DMS 273 (cell line): ENCODE results near the gene CCDC167.

Experiments
- DNase-seq: peaks from one replicate; lab custom pipeline; 2025; ENCODE audit not compliant: unreplicated experiment; lab: John Stamatoyannopoulos, UW

The CCDC167 gene

DNA sequence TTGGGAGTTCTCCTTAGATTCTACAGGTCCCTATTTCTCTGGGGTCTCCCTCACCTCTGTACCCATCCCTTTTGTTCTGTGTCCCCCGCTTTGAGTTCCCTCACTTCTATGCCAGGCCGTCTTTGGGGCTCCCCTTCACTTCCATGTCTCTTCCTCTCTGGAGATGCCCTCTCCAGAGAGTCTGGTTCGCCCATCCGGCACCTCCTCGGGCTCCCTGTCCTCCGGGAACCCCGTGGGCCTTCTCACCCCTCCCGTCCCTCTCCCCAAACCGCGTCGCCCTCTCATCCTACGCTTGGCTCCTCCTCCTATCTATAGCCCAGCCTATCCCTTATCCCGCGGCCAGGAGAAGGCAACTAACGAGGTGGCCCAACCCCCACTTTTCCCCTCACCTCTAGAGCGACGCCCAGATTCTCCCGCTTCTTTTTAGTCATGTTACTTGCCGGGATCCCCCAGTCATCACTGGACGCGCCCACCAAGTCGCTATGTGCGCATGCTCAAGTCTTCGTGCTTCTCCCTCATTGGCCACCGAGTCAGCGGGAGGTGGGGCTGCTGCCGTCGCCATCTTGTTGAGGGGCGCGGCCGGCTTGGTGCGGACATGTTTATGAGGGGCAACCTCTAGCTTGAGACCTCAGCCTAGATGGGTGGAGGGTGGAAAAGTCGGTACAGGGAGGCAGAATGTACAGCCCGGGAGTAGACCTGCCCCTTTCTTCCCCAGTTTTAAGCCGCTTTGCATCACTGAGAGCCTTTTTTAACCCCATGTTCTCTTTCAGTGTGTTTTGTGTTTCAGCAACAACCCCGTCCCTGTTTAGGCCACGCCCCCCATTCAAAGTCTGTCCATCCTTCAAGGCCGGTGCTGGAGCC, at the start of gene CCDC167:
CCDC167 (minus strand) TSS at position 461 of the 861 bp plus-strand sequence; CDS start at position 431, 30 bp downstream.
- peak; percentile 100 for DNase-seq

DNA sequence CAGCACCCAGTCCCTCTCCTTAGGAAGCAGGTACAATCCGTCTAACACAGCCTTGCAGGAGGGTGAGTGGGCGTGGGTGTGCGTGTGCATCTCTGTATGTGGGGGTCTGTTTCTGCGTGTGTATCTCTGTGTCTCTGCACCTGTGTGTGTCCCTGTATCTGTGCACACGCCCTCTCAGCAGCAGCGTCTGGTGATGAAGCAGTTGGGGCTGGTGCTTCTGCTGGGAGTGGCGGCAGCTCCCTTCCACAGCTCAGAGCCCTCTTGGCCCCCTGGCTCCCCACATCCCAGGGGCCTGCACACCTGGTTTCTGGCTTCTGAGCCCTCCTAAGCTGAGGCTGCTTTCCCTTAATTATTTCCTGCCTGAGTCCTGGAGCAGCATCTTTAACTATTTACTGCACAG, 49.5 kb upstream of the CCDC167 start:
- DNase-seq, result no peak

DNA sequence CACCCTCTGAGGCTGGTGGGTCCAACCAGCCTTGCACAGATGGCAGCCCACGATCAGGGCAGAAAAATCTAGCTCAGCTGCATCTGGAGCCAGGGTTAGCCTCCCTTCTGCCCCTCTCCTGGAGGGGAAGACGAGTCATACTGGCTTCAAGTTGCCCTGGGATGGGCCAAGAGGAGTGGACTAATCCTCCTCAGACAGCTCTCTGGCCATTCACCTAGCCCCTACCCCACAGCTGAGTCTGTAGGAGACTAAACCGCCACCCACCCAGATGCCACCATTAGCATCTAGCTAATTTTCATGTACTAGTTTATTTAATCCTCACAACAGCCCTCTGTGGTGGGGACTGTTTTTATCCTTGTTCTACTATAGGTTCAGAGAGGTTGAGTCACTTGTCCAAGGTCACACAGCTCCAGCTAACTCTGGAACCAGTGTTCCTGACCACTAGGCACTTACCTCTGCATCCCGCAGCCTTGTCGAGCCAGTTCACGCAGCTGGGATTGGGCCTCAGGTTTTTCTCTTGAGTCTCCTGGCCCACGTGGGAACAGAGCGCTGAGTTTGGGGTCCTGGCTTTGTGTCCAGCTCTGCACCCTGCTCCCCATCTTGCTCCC, 48.5 kb upstream of the CCDC167 start:
- no peak for DNase-seq

DNA sequence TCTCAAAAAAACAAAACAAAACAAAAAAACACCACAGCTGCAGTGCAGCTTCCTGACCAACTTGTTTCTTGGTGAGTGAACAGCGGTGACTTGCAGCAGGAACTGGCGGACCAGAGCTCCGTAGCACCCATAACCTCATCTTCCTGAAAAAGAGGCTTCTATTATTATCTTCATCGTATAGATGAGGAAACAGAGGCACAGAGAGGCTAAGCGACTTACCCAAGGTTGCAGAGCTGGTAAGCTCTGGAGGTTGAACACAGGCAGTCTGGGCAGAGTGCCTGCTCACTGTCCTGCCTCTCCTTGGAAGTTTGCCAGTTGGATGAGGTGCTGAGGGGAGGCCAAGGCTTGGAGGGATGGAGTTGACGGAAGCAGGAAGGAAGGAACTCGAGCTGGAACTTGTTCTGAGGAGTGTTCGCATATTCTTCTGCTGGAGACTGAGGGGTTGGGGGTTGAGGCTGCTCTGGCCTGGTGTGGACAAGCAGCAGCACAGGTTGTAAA, 47.9 kb upstream of the CCDC167 start:
- peak; percentile 94 for DNase-seq

DNA sequence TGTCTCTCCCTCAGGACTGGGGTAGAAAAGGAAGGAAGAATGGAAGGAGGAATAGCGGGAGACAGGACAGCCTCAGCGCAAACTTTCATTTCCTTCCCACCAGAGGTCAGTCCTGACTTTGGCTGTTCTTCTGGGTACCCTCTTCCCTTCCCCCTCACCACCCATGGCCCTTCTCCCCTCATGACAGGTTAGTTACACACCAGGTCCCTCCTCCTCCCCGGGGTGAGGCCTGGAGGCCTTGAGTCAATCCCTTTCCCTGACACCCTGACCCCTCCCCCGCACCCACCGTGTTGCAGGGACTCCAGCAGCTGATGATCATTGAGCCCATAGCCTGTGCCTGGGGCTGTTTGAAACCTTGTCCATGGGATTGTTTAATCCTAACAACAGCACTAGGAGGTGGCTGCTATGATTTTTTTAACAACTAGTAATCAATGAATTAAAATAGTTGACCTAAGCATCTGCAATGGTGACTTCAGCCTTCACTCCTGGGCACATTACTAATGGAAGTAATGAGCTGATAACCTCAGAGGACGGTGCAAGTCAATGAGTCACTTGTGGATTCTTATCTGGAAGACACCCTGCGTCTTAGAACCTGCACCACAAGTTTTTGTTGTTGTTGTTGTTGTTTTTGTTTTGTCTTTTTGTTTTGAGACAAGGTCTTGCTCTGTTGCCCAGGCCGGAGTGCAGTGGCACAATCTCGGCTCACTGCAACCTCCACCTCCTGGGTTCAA, 46.6 kb upstream of the CCDC167 start:
- no peak for DNase-seq

DNA sequence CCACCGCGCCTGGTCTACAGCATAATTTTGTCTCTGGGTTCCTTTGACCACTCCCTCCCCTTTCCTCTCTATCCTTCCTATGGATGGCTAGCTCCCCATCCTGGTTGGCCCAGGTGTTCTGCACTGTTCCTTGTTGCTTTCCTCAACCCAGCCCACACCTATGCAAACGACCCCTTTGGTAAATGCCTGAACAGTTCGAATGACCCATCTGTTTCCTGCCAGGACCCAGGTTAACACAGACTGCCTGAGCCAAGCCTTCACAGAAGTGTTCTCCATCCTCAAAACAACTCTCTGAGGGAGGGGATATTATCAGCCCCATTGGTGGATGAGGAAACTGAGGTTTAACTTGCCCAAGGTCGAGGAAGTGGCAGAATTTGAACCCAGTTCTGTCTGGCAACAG, 44.8 kb upstream of the CCDC167 start:
- DNase-seq, result no peak

DNA sequence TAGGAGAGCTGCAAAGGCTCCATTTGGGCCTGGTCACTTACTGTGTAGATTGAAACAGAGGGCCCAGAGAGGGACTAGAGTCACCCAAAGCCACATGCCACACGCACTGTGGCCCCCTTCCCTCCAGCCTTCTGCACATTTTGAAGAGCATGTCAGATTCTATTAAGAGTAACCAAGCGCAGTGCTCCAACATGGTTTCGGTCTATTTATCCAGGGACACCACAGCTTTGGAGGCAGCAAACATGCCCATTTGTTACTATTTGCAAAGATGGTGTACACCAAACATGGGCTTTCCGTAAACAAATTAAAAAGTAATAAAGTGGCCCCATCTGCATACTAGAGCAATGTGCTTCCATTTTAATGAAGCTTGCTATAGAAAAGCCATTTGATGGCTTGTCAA, 43.7 kb upstream of the CCDC167 start:
- DNase-seq, result no peak

DNA sequence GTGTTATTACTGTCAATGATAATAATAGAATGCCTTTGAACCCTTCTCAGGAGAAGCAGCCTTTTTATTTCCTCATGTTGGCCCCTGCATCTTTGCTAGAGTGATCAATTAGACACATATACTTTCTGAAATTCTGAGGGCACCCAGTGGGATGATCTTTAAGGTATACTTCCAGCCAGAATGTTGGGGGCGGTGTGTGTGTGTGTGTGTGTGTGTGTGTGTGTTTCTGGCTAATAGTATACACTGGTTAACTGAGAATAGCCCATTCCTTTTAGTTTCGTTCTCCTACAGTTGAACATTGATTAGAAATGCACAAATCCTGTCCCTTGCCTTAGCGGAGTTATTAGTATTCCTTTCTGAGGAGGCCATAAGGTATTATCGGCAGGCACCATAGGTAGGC, 41.7 kb upstream of the CCDC167 start:
- no peak for DNase-seq

DNA sequence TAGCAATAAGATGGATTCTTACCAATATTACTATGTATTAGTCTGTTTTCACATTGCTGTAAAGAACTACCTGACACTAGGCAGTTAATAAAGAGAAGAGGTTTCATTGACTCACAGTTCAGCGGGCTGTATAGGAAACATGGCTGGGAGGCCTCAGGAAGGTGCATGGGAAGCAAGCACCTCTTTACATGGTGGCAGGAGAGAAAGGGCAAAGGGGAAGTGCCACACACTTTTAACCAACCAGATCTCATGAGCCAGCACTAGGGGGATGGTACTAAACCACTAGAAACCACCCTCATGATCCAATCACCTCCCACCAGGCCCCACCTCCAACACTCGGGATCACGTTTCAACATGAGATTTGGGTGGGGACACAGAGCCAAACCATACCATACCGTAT, 40.7 kb upstream of the CCDC167 start:
- no peak for DNase-seq

DNA sequence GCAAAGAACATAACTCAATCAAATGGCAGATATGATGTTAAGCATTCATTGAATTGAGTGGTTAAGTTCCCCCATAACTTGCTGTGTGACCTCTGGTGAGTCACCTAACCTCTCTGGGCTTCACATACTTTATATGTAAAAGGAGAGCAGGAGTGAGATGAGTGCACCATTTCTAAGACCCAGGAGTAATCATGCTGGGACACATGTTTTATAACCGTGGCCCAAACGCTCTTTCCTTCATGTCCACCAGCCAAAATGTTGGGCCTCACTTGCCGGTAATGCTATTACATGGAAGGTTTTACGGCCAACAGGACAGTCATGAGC, 40.3 kb upstream of the CCDC167 start:
- no peak for DNase-seq

DNA sequence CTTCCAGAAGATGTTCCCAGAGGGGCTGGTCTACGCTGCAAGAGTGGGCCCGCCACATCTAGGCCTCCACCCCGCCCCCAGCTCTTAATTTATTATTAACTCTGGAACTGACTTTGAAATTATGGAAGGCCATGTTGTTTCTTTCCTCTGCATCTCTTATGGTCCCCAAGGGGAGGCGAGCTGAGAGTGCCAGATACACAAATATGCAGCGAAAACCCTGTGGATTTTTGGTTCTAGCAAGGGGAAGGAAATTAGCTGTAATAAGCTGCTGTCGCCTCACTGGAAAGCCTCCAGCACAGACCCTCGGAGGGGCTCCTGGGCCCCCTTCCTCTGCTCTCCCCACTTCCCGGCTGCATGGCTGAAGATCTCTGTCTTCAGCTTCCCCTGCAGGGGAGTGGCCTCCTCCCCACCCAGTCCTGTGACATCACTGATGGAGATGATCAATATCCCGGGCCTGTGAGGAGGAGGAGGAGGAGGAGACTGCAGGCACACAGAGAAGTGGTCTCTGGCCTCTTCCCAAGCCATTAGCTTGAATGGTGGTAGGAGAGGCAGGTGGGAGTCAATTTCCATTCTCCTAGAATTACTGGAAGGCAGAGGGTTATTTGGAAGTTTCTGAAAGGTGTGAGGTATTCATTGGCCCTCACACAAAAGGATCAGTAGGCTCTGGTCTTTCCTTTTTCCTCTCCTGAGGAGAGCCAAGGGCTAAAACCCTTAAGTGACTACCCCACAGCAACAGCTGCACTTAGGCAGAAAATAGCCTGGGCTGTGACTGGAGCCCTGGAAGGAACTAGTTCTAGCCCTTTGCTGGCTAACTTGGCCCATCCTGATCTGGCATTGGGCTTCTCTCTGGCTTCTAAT, 39.7 kb upstream of the CCDC167 start:
- no peak for DNase-seq

DNA sequence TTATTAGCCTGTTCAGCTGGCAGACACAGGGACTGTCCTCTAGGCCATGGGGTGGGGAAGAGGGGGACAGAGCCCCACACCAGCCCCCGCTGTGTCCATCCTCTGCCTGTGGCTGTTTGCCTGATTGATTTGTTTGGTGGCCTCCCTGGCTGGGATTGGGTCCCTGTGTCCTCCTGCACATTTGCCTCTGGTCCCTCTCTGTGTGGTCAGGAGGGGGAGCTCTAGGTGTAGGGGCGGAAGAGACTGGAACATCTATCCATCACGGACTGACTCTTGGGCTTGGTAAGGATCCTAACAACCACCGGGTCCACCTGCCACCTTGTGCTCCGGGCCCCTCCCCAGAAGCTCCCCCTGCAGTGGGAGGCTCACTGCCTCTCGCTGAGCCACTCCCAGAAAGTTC, 38.4 kb upstream of the CCDC167 start:
- peak; percentile 54 for DNase-seq

DNA sequence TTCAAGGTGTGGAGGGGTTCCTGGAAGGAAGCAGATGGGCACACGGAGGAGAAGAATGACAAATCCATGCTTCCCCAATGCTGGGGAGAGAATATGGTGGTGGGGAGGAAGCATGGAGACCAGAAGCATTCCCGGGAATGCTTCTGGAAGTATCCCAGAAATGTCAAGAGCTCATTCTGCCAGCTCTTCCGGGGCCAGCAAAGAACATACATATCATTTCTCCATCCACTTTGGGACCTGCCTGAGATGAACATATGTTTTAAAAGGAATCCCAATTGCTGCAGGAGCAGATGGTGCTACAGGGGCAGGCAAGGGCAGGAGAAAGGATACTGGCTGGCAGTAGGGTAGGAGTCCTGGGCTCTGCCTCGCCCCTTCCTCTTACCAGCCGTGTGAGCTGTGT, 37.9 kb upstream of the CCDC167 start:
- DNase-seq, result peak; percentile 91

DNA sequence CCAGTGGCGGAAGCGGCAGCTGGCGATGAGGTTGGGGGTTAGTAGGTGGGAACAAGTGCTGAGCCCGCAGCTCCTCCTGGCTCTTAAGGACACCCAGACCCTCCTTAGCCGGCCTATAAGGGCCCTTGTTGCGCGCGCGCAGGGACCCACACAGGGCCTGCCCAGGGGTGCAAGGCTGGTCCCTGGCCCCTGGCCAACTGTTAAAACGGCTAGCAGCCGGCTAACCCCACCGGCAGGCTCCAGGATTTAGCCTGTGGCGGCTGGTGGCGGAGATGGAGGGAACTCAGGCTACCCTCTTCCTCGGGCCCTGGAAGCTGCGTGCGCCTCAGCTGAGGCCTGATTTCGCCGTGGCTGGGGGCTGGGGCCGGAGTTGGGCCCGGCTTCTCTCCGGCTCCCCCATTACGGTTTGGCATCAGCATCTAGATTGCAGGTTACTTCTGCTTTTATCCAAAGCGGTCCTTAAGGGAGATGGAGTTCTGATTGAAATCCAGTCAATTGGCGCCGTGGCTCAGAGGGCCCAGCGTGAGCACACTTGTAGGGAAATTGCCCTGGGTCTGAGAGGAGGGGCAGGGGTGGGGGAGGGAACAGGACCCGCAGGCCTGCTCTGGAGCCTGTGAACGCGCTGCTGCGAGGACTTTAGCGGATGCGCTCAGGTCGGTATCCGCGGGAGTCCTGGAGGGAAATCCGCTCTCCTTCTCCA, 36.9 kb upstream of the CCDC167 start:
- peak; percentile 75 for DNase-seq

DNA sequence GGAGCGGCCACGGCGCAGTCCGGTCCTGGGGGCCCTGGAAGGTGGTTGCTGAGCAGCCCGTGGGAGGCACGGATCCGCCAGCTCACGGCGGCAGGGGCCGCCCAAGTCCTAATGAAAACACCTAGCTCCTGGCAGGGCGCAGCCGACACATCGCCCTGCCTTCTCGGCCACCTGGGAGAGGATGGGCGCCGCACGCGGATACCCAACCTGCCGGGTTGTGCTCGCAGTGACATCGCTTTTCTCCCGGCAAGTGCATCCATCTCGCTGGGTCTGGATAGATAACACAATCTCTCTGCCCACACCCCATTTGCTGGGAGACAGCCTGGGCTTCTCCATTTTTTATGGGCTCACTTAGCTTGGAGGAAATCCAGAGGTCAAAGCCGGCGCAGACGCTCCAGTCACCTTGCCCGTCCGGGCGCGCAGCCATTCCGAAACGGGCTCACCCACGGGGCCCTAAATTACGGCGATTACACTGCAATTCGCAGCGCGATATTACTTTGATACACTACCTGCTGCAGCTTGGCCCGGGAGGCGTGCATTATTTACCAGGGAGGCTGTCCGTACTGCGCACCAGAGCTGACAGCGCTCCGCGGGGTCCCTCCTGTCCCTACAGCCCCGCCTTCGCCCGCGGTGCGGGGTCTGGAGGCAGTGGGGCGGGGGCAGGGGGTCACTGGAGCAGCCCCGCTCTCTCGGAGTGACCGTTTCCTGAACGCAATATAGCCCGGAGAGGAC, 36.2 kb upstream of the CCDC167 start:
- DNase-seq, result peak; percentile 78

DNA sequence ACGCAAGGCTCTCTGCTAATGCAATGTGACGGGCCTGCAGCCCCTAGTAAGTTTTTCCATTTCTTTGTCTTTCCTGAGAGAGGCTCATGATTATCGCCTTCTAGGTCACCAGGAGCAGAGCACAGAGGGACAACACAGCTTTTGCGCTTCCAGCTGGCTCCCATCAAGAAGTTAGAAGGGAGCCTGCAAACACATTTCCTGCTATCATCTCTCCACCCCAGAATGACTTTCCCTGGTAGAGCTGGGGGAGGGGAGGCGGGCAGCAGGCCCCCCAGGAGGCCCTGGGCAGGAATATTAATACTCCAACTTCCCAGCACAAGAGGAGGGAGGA, 35.7 kb upstream of the CCDC167 start:
- DNase-seq, result no peak

DNA sequence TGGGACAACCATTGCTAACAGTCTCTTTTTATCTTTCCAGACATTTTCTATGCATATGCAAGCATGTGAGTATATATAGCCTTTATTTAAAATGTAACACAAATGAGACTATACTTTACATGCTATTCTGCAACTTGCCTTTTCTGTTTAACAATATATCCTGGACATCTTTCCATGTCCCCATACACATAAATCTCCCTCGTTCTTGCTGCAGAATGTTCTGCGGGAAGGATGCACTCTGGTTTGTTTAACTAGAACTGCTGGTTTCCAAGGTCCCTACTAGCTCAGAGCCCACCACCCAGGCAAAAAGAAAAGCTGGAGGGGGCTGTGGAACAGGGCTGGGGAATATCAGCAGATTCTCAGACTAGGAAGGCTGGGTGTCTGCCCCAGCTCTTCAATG, 35.2 kb upstream of the CCDC167 start:
- DNase-seq, result no peak

DNA sequence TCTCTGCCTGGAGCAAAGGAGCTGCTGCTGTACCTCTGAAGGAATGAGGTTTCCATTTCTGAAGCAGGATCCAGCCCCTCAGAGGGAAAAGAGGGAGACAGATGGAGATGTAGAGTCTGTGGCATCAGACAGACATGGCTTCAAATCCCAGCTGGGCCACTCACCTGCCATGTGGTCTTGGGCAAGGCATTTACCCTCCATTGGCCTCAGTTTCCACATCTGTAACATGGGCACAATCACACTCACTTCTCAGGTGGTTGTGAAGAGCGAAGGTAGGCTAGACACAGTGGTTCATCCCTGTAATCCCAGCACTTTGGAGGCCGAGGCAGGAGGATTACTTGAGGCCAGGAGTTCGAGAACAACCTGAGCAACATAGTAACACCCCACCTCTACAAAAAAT, 32.4 kb upstream of the CCDC167 start:
- no peak for DNase-seq

DNA sequence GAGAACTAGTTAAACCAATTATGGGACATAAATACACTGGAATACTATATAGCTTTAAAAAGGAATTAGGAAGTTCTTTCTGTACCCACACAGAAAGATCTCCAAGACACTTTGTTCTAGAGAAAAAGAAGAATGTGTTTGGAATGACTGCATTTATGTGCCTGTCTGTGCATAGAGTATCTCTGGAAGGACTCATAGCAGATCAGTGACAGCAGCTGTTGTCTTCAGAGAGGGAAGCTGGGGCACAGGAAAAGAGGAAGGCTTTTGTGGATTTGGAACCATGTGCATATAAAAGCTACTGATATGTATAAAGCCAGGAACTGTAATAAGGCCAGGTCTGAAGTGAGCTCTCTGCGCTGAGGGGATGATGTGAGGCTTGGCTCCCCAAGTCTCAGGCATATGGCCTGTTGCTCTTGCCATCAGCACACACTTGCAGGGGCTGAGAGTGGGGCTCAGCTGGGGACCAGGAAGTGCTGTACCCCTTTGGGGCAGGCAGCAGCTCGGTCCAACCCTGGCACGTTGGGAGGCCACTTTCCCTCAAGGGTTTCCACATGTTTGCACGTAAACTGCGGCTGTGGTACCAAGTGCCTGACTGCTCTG, 31.8 kb upstream of the CCDC167 start:
- no peak for DNase-seq
